ENCODE results near the gene KDELR3.

KDELR3 gene

GRCh38 chr22:38523029-38523428, 55.1 kb downstream of the KDELR3 start:
- no peak for FAIRE-seq

- no peak for FAIRE-seq
Observed at GRCh38 chr22:38523479-38523878, 55.6 kb downstream of the KDELR3 start.

- FAIRE-seq = no peak
Observed at GRCh38 chr22:38524429-38524828, 56.5 kb downstream of the KDELR3 start.

- no peak for FAIRE-seq
Observed at GRCh38 chr22:38531251-38531938, 63.5 kb downstream of the KDELR3 start.
